Measurements from ENCODE around the gene GNAT1. TPM values are rescaled to one million over a fixed set of nuclear protein-coding genes. Genes with fewer than 3 reads are reported as not detected.

The GNAT1 gene
- total RNA-seq, 4 donors from 2014 or later, result not detected

GRCh38 chr3:50203113-50203808 is 11.9 kb downstream of the GNAT1 start:
- Histone ChIP-seq H3K4me3 (no peak overlapping the region), H3K27ac (no peak overlapping the region), H3K36me3 (no peaks in the 10 kb centered on the region), H3K9me3 (no peaks in the 10 kb centered on the region), H3K27me3 (peaks cover 0 to 23% of the 10 kb centered on the region in 2 donors), H3K4me1 (peaks cover 4 to 18% (median 11%) of the 10 kb centered on the region in 4 donors)
- no peak for DNase-seq
- no peak for TF ChIP-seq POLR2A (IDR thresholded peaks at IDR 0.05)
- TF ChIP-seq CTCF (IDR thresholded peaks at IDR 0.05), result no peak

DNA sequence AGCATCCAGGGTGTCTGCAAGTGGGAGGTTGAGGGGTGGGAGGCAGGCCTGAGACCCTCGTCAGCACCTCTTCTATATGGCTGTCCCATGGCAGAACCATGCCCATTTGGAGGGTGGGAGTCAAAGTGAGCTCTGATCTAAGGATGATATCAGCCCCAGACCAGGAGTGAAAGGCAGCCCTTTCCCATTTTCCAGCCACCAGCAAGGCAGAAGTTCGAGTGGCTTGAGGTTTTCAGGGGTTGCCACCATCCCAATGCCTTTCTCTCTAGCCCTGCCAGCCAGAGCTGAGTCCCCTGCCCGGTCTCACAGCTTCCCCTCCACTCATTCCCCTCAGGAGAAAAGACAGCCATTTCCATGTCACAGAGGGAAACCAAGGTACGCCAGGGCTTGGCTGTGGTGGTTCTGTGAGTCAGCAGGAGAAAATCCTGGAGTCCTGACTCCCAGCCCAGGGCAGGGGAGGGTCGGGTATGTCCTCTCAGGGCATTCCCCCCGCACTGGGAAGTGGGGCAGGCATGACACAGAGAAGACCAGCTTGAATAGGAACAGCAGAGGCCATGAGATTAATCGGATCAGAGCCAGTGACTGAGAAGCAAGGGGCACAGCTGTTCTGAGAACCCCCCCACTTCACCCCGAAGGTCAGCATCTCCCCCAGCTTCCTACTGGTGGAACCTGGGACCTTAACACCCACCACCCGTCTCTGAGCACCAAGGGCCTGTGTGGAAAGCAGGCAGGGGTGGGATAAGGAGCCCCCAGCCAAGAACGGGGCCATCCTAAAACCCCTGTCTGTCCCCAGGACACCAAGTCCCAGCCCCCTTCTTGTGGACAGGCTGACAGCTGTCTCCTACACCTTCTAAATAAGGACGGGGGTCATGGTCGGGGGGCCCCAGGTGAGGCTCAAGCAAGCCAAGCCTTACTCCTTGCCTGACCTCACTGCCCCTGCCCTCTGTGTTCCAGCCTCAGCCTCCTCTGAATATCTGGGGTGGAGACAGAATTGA is 12.7 kb downstream of the GNAT1 start:
- peaks cover 0 to 23% of the 10 kb centered on the region in 2 donors for H3K27me3 ChIP-seq

GRCh38 chr3:50204804-50205412 is 13.5 kb downstream of the GNAT1 start, which contains the start of gene SLC38A3:
SLC38A3 (plus strand) TSS chr3:50205271; CDS start chr3:50214200, 8,929 bp downstream.
- Histone ChIP-seq H3K9me3 (no peaks in the 10 kb centered on the region), H3K4me3 (peak within 1 kb of the TSS; percentile 15 to 49 (median 38)), H3K4me1 (peaks cover 4 to 18% (median 11%) of the 10 kb centered on the region in 4 donors), H3K36me3 (no peaks in the 10 kb centered on the region), H3K27me3 (peaks cover 0 to 23% of the 10 kb centered on the region in 2 donors), H3K27ac (no peak within 1 kb of the TSS)
- no peak for DNase-seq
- TF ChIP-seq POLR2A (IDR thresholded peaks at IDR 0.05) (no peak), CTCF (IDR thresholded peaks at IDR 0.05) (no peak)

More for the DNA sequence above, 12.7 kb downstream of the GNAT1 start:
- H3K4me1 ChIP-seq, result peaks cover 4 to 18% (median 11%) of the 10 kb centered on the region in 4 donors
- H3K9me3 ChIP-seq, result no peaks in the 10 kb centered on the region
- no peak overlapping the region for H3K27ac ChIP-seq
- no peaks in the 10 kb centered on the region for H3K36me3 ChIP-seq
- H3K4me3 ChIP-seq, result no peak overlapping the region
- DNase-seq, result no peak
- no peak for TF ChIP-seq POLR2A (IDR thresholded peaks at IDR 0.05)
- no peak for TF ChIP-seq CTCF (IDR thresholded peaks at IDR 0.05)

GRCh38 chr3:50205413-50206276 is 14.2 kb downstream of the GNAT1 start:
- TF ChIP-seq CTCF (IDR thresholded peaks at IDR 0.05), result no peak
- no peaks in the 10 kb centered on the region for H3K9me3 ChIP-seq
- peak overlapping the region; percentile 15 to 49 (median 38) for H3K4me3 ChIP-seq
- peaks cover 0 to 23% of the 10 kb centered on the region in 2 donors for H3K27me3 ChIP-seq
- H3K36me3 ChIP-seq, result no peaks in the 10 kb centered on the region
- no peak overlapping the region for H3K27ac ChIP-seq
- peak; percentile 27 to 66 (median 60) for DNase-seq
- H3K4me1 ChIP-seq, result peaks cover 4 to 18% (median 11%) of the 10 kb centered on the region in 4 donors
